GM12878 (cell line): ENCODE measurements around the gene CAMK2G. TPM values are rescaled to one million over a fixed set of nuclear protein-coding genes. Genes with fewer than 3 reads are reported as not detected.

Experiments used
- ATAC-seq: fragments of 200-7000 bp; cut with Tn5 transposase; 3 replicates; pipeline ENCODE4 v1.9.1; 2020; ENCODE audit warnings: mild to moderate bottlenecking, moderate library complexity
- BruUV-seq: library from RNA; stranded (reverse); fragments of 400-500 nt; replicated peaks from 2 replicates; lab custom pipeline; 2021; lab: Mats Ljungman, UMichigan
- CTCF ChIA-PET: fragments of 300-600 bp; sonication (Branson Sonifier 250); formaldehyde crosslinking; extraction: SDS; loops from one replicate; lab custom pipeline; 2021; ENCODE audit warnings: inconsistent platforms; lab: Yijun Ruan, JAX
- POLR2A ChIA-PET: fragments of 350-600 bp; formaldehyde crosslinking; extraction: SDS; loops from one replicate; lab custom pipeline; 2021; ENCODE audit warnings: inconsistent platforms; lab: Charles Lee
- RAD21 ChIA-PET: fragments of 300-600 bp; sonication (Branson Sonifier 250); formaldehyde crosslinking; loops from one replicate; lab custom pipeline; 2023; ENCODE audit warnings: antibody characterized with exemption; ENCODE audit not compliant: unreplicated experiment; lab: Charles Lee
- SMC1A ChIA-PET: fragments of 300-600 bp; sonication (Branson Sonifier 250); formaldehyde crosslinking; loops from one replicate; lab custom pipeline; 2023; ENCODE audit not compliant: unreplicated experiment, uncharacterized antibody; lab: Charles Lee
- DNase-seq: peaks from one replicate; pipeline ENCODE4 v3.0.0-alpha.2; 2011; ENCODE audit warnings: low read depth, low spot score
- FAIRE-seq: peaks from 3 replicates; lab custom pipeline; 2011; peaks lifted over from hg19 to GRCh38; lab: Jason Lieb, UNC
- H2AFZ ChIP-seq: 2 replicates; pipeline ENCODE4 v1.6.0; 2011; ENCODE audit warnings: low read depth, low read length, control low read depth; ENCODE audit not compliant: control insufficient read depth
- H3K27ac ChIP-seq: 2 replicates; pipeline ENCODE4 v1.5.1; 2011; ENCODE audit warnings: control low read depth; ENCODE audit not compliant: control insufficient read depth, insufficient read depth
- H3K27me3 ChIP-seq, 2 experiments: replicated peaks in 1 of 2; 2 replicates each; pipeline versions ENCODE4 v1.6.0 to v1.6.1; 2011; ENCODE audit warnings: low read length in 1 of 2; ENCODE audit not compliant: control insufficient read depth in 2 of 2, insufficient read depth in 2 of 2
- H3K36me3 ChIP-seq, 2 experiments: 2 replicates each; pipeline ENCODE4 v1.5.1; 2011; ENCODE audit warnings: low read length in 1 of 2; ENCODE audit not compliant: control insufficient read depth in 2 of 2, insufficient read depth in 2 of 2
- H3K4me1 ChIP-seq: 2 replicates; pipeline ENCODE4 v1.6.1; 2011; ENCODE audit warnings: mild to moderate bottlenecking, low read length, moderate library complexity, mixed read lengths; ENCODE audit not compliant: control insufficient read depth, insufficient read depth
- H3K4me2 ChIP-seq: 2 replicates; pipeline ENCODE4 v1.6.0; 2011; ENCODE audit warnings: control low read depth; ENCODE audit not compliant: control insufficient read depth, insufficient read depth
- H3K4me3 ChIP-seq: fragments of 200-600 bp; sonication (generic); 2 replicates; pipeline ENCODE4 v1.5.1; 2016
- H3K79me2 ChIP-seq: 2 replicates; pipeline ENCODE4 v1.6.0; 2011; ENCODE audit warnings: low read length; ENCODE audit not compliant: control insufficient read depth, insufficient read depth
- H3K9ac ChIP-seq: 2 replicates; pipeline ENCODE4 v1.8.0; 2011; ENCODE audit warnings: low read length, control low read depth, mixed read lengths; ENCODE audit not compliant: control insufficient read depth, insufficient read depth
- H3K9me3 ChIP-seq: replicated peaks from 3 replicates; pipeline ENCODE4 v1.5.1; 2011; ENCODE audit warnings: mild to moderate bottlenecking, low read length; ENCODE audit not compliant: control insufficient read depth, insufficient read depth
- H4K20me1 ChIP-seq: 2 replicates; pipeline ENCODE4 v1.6.0; 2011; ENCODE audit not compliant: control insufficient read depth, insufficient read depth
- BCL11A ChIP-seq: IDR thresholded peaks from 2 replicates; pipeline ENCODE4 v1.6.1; 2011; ENCODE audit warnings: low read depth, low read length
- CHD4 ChIP-seq: fragments of 200-600 bp; sonication (generic); IDR thresholded peaks from 2 replicates; pipeline ENCODE4 v1.6.1; 2016; ENCODE audit warnings: mild to moderate bottlenecking
- KAT2A ChIP-seq: conservative IDR thresholded peaks from 2 replicates; pipeline ENCODE4 v1.6.1; 2011; ENCODE audit warnings: low read depth, low read length; ENCODE audit not compliant: control insufficient read depth
- MLLT1 ChIP-seq: fragments of 450-650 bp; IDR thresholded peaks from 2 replicates; pipeline ENCODE4 v1.6.1; 2016; ENCODE audit warnings: mild to moderate bottlenecking
- MTA2 ChIP-seq: fragments of 450-650 bp; IDR thresholded peaks from 2 replicates; pipeline ENCODE4 v1.6.1; 2016; ENCODE audit warnings: low read depth, mild to moderate bottlenecking, moderate library complexity
- NFIC ChIP-seq: IDR thresholded peaks from 2 replicates; pipeline ENCODE4 v1.6.1; 2012; ENCODE audit warnings: low read depth, mild to moderate bottlenecking, inconsistent platforms, low read length, moderate library complexity
- RCOR1 ChIP-seq: conservative IDR thresholded peaks from 2 replicates; pipeline ENCODE4 v1.6.1; 2012; ENCODE audit warnings: low read depth, low read length, improper control_type of control experiment
- RELA ChIP-seq: fragments of 450-650 bp; IDR thresholded peaks from 2 replicates; pipeline ENCODE4 v1.8.0; 2014; ENCODE audit warnings: borderline replicate concordance; ENCODE audit not compliant: partially characterized antibody
- RUNX3 ChIP-seq: IDR thresholded peaks from 2 replicates; pipeline ENCODE4 v1.6.1; 2012; ENCODE audit warnings: low read length, inconsistent platforms
- SIX5 ChIP-seq: IDR thresholded peaks from 2 replicates; pipeline ENCODE4 v1.6.1; 2011; ENCODE audit warnings: mild to moderate bottlenecking, low read depth, low read length, moderate library complexity; ENCODE audit not compliant: severe bottlenecking
- SMC3 ChIP-seq: IDR thresholded peaks from 2 replicates; pipeline ENCODE4 v1.6.1; 2011; ENCODE audit warnings: low read length, improper control_type of control experiment, borderline replicate concordance
- STAT1 ChIP-seq: fragments of 450-650 bp; conservative IDR thresholded peaks from 2 replicates; pipeline ENCODE4 v1.6.1; 2014; ENCODE audit warnings: antibody characterized with exemption, mild to moderate bottlenecking
- TCF12 ChIP-seq: IDR thresholded peaks from 2 replicates; pipeline ENCODE4 v1.6.1; 2011; ENCODE audit warnings: low read depth, mild to moderate bottlenecking, low read length
- USF1 ChIP-seq: IDR thresholded peaks from 2 replicates; pipeline ENCODE4 v1.6.1; 2011; ENCODE audit warnings: borderline replicate concordance, low read depth, mild to moderate bottlenecking, moderate library complexity, mixed read lengths, low read length; ENCODE audit not compliant: insufficient read depth; ENCODE audit errors: extremely low read length
- ZNF384 ChIP-seq: IDR thresholded peaks from 2 replicates; pipeline ENCODE4 v1.6.1; 2012; ENCODE audit warnings: low read depth, mild to moderate bottlenecking, low read length, improper control_type of control experiment, borderline replicate concordance
- WGBS: methylation state at CpG from one replicate; pipeline ENCODE4 v1.1.6; 2016; ENCODE audit warnings: low lambda C conversion rate; ENCODE audit not compliant: insufficient replicate concordance, insufficient coverage; ENCODE audit errors: missing lambda C conversion rate; 5-methylcytosine and 5-hydroxymethylcytosine counted together
- in situ Hi-C: fragments of 300-500 bp; cut with MboI; formaldehyde crosslinking; loops from 9 replicates; pipeline ENCODE4 v1.14.3; 2018; ENCODE audit warnings: mixed read lengths
- intact Hi-C: fragments of 100-400 bp; cut with micrococcal nuclease; formaldehyde crosslinking; loops from one replicate; pipeline ENCODE4 v1.14.2; 2022; ENCODE audit not compliant: unreplicated experiment
- polyA plus RNA-seq, 11 experiments: library from polyadenylated mRNA; depleted of rRNA in 4 of 11; unstranded in 6 of 11; stranded (reverse) in 5 of 11; fragments of >200 nt; fragmentation: Nextera tagmentation in 4 of 11; fragmentation: Illumina TruSeq in 1 of 11; extraction: Ambion mirVana in 4 of 11; extraction: Trizol in 1 of 11; gene quantifications; 1 replicate in 1 of 11; 2 replicates in 10 of 11; pipeline versions ENCODE4 v1.2.1 to v1.2.3, GENCODE V29; 2011 to 2016; ENCODE audit warnings: inconsistent platforms in 2 of 11, missing spikeins in 2 of 11, low read depth in 1 of 11
- total RNA-seq, 4 experiments: library from RNA; depleted of rRNA in 3 of 4; stranded (reverse); fragments of >200 nt in 3 of 4; fragmentation: Illumina TruSeq in 1 of 4; extraction: Trizol in 1 of 4; gene quantifications; 2 replicates each; pipeline versions ENCODE4 v1.2.1 to v1.2.3, GENCODE V29; 2013 to 2021
- TF ChIP-seq, protein P1 (sequence below): fragments of 450-650 bp; IDR thresholded peaks from 2 replicates; pipeline ENCODE4 v1.6.1; 2016; ENCODE audit warnings: mild to moderate bottlenecking, moderate library complexity, borderline replicate concordance

The CAMK2G gene
- total and polyA plus RNA-seq, 10 of the 15 experiments (the other 5 are each of a cell fraction or from before 2014, with no cell fraction given): 5.5 to 24.3 (median 16.9) TPM

DNA sequence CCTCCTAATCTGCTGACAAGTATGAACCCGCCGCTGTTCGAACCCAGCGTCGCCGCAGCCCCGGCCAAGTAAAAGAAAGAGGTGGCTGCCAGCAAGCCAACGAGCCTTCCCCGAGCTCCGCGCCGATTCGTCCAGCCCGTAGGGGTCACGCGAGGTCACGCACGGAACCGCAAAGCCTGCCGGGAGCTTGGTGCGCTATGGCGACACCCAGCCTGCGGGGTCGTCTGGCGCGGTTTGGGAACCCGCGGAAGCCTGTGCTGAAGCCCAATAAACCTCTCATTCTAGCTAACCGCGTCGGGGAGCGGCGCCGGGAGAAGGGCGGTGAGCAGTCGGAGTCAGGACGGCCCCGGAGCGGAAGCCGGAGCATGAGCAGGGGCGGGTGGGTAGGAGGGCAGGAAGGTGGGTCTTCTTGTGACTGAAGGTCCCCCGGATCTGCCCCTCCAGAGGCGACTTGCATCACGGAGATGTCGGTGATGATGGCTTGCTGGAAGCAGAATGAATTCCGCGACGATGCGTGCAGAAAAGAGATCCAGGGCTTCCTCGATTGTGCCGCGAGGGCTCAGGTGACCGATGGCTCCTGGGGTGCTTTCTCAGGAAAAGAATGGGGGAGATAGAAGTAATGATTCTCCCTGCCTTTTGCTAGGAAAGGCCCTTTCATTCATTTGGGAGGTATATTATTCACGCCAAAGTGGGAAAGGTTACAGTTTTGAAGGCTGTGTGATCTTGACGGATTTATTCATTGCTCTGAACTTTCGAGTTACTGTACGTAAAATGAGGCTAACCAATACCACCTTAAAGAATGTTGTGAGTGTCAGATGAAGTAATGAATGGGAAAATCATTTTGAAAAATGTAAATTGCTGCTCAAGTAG, 92.2 kb downstream of the CAMK2G start, which contains the start of gene CHCHD1:
TSS of gene CHCHD1 (plus strand) at position 170 of the 870 bp plus-strand sequence. CDS start at position 198, 28 bp downstream.
- RAD21 ChIA-PET: interaction anchor here (0.7 to 3.0 kb wide), 11 partner anchors 9 to 157 kb away, joined by 3 to 21 read pairs (median 10); partner anchors contain the start of gene SEC24C
- peaks cover 0 to 3% of the 10 kb centered on the region in 2 experiments; a peak in 1 of 4 replicates for H3K36me3 ChIP-seq
- DNase-seq (peak; percentile 54), ATAC-seq (peak; percentile 82), FAIRE-seq (peak; percentile 78)
- peaks cover 7% of the 10 kb centered on the region for H3K4me1 ChIP-seq
- peak within 1 kb of the TSS; percentile 93 for H3K9ac ChIP-seq
- BruUV-seq: no TSS peak
- in situ Hi-C loops: no loop called here
- WGBS: under 1% methylated on average over 51 of the region's 57 CpGs
- H3K9me3 ChIP-seq: no peaks in the 10 kb centered on the region
- POLR2A ChIA-PET: interaction anchor here (0.6 to 5.0 kb wide), 12 partner anchors 9 to 287 kb away, joined by 3 to 40 read pairs (median 10); partner anchors contain the start of gene SEC24C
- peak within 1 kb of the TSS; percentile 88 for H2AFZ ChIP-seq
- H3K27me3 ChIP-seq: no peaks in the 10 kb centered on the region
- peak within 1 kb of the TSS; percentile 90 for H3K4me2 ChIP-seq
- peaks cover 69% of the 10 kb centered on the region for H3K79me2 ChIP-seq
- H3K27ac ChIP-seq: peak within 1 kb of the TSS; percentile 75
- CTCF ChIA-PET: interaction anchor here (0.7 to 4.5 kb wide), 15 partner anchors 9 to 1238 kb away, joined by 3 to 40 read pairs (median 4); a partner anchor contains a TSS
- H3K4me3 ChIP-seq: peak within 1 kb of the TSS; percentile 91
- SMC1A ChIA-PET: interaction anchor here (0.9 to 4.9 kb wide), 16 partner anchors 9 to 131 kb away, joined by 3 to 31 read pairs (median 5); partner anchors contain the start of gene SEC24C
- no peaks in the 10 kb centered on the region for H4K20me1 ChIP-seq
- intact Hi-C loops: loop anchor here (2.0 to 10.0 kb wide), 2 partner anchors 37 to 127 kb away; partner anchors contain the start of genes SEC24C and SYNPO2L
- TF ChIP-seq KAT2A: no peak
- peak; percentile 52; the same call in 1 of the 2 replicates for TF ChIP-seq TCF12
- no peak for TF ChIP-seq CHD4
- TF ChIP-seq RELA: peak; percentile 28
- no peak for TF ChIP-seq STAT1
- no peak for TF ChIP-seq USF1
- TF ChIP-seq MLLT1: peak; percentile 59; the same call in 1 of the 2 replicates
- no peak for TF ChIP-seq BCL11A
- TF ChIP-seq RUNX3: peak; percentile 91
- peak; percentile 45 for TF ChIP-seq SIX5
- TF ChIP-seq NFIC: no peak
- TF ChIP-seq, protein P1, sequence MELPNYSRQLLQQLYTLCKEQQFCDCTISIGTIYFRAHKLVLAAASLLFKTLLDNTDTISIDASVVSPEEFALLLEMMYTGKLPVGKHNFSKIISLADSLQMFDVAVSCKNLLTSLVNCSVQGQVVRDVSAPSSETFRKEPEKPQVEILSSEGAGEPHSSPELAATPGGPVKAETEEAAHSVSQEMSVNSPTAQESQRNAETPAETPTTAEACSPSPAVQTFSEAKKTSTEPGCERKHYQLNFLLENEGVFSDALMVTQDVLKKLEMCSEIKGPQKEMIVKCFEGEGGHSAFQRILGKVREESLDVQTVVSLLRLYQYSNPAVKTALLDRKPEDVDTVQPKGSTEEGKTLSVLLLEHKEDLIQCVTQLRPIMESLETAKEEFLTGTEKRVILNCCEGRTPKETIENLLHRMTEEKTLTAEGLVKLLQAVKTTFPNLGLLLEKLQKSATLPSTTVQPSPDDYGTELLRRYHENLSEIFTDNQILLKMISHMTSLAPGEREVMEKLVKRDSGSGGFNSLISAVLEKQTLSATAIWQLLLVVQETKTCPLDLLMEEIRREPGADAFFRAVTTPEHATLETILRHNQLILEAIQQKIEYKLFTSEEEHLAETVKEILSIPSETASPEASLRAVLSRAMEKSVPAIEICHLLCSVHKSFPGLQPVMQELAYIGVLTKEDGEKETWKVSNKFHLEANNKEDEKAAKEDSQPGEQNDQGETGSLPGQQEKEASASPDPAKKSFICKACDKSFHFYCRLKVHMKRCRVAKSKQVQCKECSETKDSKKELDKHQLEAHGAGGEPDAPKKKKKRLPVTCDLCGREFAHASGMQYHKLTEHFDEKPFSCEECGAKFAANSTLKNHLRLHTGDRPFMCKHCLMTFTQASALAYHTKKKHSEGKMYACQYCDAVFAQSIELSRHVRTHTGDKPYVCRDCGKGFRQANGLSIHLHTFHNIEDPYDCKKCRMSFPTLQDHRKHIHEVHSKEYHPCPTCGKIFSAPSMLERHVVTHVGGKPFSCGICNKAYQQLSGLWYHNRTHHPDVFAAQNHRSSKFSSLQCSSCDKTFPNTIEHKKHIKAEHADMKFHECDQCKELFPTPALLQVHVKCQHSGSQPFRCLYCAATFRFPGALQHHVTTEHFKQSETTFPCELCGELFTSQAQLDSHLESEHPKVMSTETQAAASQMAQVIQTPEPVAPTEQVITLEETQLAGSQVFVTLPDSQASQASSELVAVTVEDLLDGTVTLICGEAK: no peak
- no peak for TF ChIP-seq ZNF384
- no peak for TF ChIP-seq RCOR1
- peak; percentile 61 for TF ChIP-seq MTA2
- TF ChIP-seq SMC3: no peak
